DMS79 treated with DMSO at 0.1 percent for 48 hours (cell line): ENCODE data around the gene TGFBI.

Source experiments
- DNase-seq: peaks from one replicate; lab custom pipeline; 2025; lab: John Stamatoyannopoulos, UW

Gene TGFBI

DNA sequence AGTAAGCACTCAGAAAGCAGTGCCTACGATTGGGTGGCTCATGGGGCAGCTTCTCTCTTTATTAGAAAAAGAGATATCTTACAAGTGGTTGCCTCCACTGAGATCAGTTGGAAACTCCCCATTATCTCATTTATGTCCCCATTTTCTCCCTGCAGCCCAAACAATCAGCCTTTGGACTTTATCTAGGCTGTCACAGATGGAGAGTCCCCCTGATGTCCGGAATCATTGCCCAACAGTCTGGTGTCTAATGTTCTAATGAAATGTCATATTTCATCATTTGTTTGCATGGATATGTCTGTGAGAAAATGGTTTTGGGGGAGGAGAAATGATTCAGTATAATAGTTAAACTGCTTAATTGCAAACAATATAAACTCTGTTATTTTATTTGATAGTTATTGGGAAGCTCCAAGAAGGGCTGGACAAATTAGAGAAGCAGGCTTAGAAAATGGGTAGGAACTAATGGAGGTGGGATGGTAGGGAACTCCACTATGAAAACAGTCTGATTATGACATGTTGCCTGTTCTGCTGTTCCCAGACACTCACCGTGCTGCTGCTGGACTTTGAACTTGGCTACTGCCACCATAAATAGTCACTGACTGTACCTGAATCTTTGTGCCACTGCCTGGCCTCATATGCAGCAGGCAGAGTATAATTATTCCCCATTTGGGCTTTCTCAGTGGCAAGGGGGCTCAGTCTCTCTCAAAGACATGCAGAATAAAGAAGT, 65.6 kb downstream of the TGFBI start:
- DNase-seq = no peak

DNA sequence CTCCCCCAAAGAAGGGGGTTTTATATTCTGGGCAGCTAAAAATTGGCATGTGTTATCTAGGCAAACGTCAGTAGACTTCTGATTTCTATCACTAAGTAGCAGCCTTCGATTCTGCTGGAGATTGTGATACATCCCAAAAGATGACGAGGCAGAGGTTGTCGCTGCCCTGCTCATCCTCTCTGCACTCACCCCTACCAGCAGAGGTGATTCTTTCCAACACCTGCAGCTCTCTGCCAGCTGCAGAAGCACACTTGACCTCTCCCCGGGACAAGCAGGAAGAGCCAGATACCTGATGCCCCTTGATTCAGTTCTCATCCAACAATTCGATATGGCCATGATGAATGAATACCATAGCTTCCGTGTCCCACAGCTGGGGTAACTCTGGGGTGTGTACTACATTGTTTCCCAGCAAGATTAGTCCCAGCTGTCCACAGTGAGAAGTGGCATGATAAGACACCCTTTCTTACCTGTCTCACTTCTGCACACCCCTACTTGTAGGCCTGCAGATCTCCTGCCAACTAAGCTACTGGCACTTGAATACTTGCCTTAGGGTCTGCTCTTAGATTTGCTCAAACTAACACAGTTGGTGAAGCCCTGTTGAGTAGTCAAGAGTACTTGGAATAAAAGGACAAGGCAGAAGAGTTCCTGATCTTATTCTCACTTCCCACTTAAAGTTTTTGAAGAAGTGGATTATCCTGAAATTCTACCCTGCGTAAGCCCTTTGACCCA, 66.3 kb downstream of the TGFBI start:
- peak; percentile 78 for DNase-seq

DNA sequence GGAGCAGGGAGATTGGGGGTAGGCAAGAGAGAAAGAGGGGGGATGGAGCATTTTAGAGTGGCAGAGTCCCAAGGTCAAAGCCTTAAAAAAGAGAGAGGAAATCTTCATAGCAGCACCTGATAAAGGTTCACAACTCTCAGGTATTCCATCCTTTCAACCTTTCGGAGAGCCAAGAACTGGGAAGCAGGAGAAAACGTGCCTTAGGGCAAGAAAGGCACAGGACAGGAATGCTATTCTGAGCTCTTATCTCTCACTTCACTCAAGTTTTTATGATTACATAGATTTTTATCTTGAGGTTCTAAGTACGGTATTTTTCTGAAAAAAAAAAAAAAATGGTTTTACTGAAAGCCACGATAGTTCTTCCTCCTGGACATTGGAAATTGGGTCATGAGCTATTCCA, 69.4 kb downstream of the TGFBI start:
- DNase-seq = no peak

DNA sequence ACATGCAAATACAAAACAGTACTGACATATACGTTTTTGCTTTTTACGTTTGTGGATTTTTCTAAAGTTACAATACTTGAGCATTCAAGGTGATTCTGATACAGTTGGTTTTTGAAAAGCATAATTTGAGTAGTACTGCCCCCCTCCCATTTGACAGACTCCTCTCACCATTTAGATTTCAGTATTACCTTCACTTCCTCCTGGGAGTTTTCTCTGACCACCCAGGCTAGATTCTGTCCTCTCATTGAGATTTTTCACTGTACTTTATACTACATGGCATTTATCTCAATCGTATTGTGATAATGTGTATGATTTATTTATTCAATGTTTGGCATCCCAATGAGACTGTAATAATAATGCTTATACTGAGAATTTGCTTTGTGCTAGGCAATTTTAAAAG, 71.1 kb downstream of the TGFBI start:
- DNase-seq = no peak

DNA sequence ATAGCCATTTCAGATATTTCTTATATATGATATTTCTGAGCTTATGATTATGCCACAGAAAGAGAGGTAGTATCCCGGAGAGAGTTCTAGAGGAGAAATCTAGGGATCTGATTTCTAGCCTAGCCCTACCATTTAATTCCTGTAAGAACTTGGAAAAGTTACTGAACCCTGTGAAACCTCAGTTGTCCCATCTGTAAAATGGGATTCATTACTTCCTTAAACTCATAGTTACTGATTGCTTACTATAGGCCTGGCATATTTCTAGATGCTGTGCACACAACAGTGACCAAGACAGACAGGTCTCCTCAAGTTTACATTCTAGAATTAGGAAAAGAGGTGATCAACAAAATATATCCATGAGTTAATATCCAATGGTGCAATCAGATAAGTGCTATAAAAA, 73.1 kb downstream of the TGFBI start:
- DNase-seq = no peak

DNA sequence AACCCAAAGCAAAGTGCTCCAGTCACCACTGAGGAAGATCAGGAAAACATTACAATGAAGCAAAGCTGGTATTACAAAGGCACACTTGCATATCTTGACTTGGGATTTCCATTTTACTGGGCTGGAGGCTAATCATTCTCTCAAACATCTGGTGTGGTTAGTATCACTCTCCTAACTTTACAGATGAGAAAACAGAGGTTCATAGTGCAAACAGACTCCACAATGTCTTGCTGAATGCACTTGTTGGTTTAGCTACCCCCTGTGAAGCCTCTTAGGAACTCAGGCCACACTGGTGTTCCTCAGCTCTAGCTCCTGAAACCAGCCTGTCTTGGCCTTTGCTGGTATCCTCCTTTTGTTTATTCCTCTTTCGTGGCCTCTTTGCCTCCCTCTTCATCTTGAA, 74.3 kb downstream of the TGFBI start:
- DNase-seq = no peak

DNA sequence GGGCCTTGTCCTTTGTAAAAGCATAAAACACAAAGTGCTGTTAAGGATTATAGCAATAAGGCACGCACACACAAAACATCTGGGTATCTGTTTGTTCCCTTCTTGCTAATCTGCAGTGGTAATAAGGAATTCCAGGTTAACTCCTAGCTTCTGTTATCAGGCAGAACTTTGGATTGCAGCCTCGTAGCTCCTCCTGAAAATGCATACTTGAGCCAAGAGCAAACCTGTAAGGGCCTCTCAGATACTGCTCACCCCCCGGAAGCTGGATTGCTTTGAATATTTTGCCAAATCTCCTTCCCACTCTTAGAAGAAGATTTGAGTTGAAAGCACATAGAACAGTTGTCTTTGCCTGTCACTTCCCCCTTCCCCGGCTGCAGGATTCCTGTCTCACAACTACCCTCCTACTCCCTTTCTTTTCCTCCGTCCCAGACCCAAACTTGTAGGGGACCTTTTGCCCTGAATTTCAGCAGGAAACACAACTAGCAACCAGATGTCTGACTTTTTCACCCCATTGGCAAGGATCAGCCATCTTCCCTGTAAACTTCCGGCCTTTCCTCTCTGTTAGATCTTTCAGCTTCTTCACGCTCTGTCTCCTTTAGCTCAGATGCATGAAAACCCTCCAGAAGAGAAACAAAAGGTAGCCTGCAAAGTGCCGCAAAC, 75.6 kb downstream of the TGFBI start:
- no peak for DNase-seq

DNA sequence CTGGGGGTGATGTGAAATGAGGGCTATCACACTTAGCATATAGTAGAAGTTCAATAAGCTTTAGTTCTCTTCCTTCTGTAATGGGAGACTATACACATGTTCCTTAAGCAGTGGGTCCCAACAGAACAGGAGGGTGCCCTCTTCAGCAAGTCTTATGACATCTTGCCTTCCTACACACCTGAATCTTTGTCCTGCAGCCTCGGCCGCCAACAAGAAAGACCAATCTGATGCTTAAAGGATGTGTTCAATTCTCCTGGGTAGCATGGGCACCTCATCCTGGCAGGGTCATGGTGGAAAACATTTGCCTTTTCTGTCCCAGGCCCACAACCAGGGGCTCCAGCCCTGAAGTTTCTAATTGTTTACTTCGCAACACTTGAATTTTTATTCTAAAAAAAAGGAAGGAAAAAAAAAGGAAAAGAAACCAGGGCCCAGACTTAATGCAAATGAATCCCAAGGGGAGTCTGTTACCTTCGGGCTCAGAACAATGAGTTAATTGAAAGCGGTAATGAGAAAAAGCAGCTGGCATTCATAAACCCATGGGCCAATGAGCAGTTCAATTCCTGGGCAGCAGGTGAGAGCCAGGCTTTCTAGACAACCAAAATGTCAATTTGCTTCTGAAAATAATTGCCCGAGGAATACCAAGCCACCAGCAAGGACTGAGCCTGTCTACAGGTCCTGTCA, 77.7 kb downstream of the TGFBI start:
- DNase-seq = no peak

DNA sequence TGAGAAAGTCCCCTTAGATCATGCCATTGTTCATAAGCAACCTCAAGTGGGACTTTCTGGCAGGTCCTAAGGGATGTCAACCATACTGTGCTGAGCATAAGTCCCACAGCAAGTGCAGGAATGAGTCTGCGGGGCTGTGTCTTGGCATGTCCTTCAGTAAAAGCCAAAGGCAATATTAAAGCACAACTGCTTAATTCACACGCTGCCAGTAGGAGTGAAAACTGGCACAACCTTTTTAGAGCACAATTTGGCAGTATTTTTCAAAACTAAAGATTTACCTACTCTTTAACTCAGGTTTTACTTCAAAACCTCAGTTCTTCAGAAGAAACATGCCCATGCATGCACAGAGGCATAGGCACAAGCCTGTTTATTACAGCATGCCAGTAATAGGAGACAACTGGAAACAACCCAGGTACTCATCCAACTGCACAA, 79.4 kb downstream of the TGFBI start:
- no peak for DNase-seq

DNA sequence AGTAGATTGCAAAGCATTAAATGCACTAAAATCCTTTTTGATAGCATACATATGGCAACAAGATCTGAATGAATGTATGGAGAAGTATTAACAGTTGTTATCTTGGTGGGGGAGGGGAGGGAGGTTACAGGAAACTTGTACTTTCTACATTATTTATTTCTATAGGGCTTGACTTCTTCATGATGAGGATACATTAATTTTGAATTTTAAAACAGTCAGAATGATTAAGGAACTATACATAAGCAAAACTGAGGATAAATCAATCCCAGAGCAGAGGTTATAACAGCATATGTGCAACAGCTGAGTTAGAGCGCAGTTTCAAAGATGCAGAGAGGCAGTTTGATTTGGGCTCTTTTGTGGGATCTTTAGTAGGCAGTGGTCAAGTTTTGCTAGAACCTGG, 80.0 kb downstream of the TGFBI start:
- no peak for DNase-seq

DNA sequence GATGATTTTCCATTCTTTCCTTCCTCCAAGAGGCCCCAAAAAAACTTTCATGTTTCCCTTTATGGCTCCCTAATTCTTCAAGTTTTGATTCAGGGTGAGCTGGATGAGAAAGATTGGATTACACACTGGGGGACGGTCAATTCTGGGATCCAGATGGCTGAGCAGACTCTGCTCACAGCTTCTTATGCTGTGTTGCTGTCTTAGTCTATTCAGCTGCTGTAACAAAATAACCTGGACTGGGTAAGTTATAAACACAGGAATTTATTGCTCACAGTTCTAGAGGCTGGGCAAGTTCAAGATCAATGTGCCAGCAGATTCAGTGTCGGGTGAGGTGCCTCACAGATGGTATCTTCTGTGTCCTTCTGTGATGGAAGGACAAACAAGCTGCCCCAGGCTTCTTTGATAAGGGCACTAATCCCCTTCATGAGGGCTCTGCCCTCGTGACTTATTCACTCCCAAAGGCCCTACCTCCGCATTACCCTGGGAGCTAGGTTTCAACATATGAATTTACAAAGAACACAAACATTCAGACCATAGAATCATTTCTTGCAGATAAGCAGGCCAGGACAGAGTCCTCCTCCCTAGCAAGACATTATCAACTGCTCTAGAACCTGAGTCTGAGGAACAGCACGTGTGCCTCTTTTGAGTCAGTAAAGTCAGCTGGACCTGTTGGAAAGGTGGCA, 80.8 kb downstream of the TGFBI start:
- DNase-seq = no peak
